Esophagus muscularis mucosa (tissue), 4 donors: ENCODE results near the gene SCYGR8. TPM values are rescaled to one million over a fixed set of nuclear protein-coding genes. Genes with fewer than 3 reads are reported as not detected.
"Not testable (repeated sequence)": the region's sequence is repeated elsewhere in the genome, so short reads cannot be mapped to it uniquely, and the experiment has no call there.

ENCODE experiments used
- DNase-seq: peaks from one replicate; pipeline ENCODE4 v3.0.0-alpha.2; 2017; ENCODE audit errors: extremely low spot score
- H3K27ac ChIP-seq, 4 donors: fragments of 200-600 bp; sonication (generic); replicated peaks in 1 of 4; 1 replicate in 3 of 4; 2 replicates in 1 of 4; pipeline ENCODE4 v1.5.1; 2016 to 2019; ENCODE audit warnings: mild to moderate bottlenecking in 1 of 4
- H3K27me3 ChIP-seq, 4 donors: fragments of 200-600 bp; sonication (generic); one replicate each; pipeline versions ENCODE4 v1.5.1 to v1.6.0; 2016 to 2019
- H3K36me3 ChIP-seq, 4 donors: fragments of 200-600 bp; sonication (generic); one replicate each; pipeline ENCODE4 v1.5.1; 2016 to 2019
- H3K4me1 ChIP-seq, 4 donors: fragments of 200-600 bp; sonication (generic); one replicate each; pipeline ENCODE4 v1.5.1; 2016 to 2019
- H3K4me3 ChIP-seq, 4 donors: fragments of 200-600 bp; sonication (generic); 1 replicate in 2 of 4; 2 replicates in 2 of 4; pipeline ENCODE4 v1.5.1; 2016 to 2019; ENCODE audit warnings: mild to moderate bottlenecking in 4 of 4, moderate library complexity in 1 of 4
- H3K9me3 ChIP-seq, 4 donors: fragments of 200-600 bp; sonication (generic); 1 replicate in 3 of 4; 2 replicates in 1 of 4; pipeline ENCODE4 v1.5.1; 2016 to 2019
- EP300 ChIP-seq: sonication (generic); formaldehyde crosslinking; IDR thresholded peaks from one replicate; pipeline ENCODE4 v1.6.1; 2017; ENCODE audit warnings: antibody characterized with exemption
- POLR2A ChIP-seq: fragments of 450-650 bp; IDR thresholded peaks from one replicate; pipeline ENCODE4 v1.6.1; 2017; ENCODE audit warnings: antibody characterized with exemption, moderate library complexity, mild to moderate bottlenecking, low read depth
- POLR2AphosphoS5 ChIP-seq, 2 donors: sonication (generic); formaldehyde crosslinking; IDR thresholded peaks; one replicate each; pipeline ENCODE4 v1.6.1; 2017; ENCODE audit warnings: antibody characterized with exemption in 2 of 2
- WGBS: methylation state at CpG from one replicate; pipeline ENCODE4 v1.1.5; 2018; 5-methylcytosine and 5-hydroxymethylcytosine counted together
- intact Hi-C: fragments of 100-400 bp; cut with DNase I; formaldehyde crosslinking; loops from one replicate; pipeline ENCODE4 v1.15.1; 2023
- total RNA-seq, 4 donors: library from RNA; depleted of rRNA; stranded (reverse); fragments of >200 nt; gene quantifications; one replicate each; pipeline versions ENCODE4 v1.1.0 to v1.2.1, GENCODE V29; 2016
- TF ChIP-seq, protein P1 (sequence below), 3 experiments: fragments of 200-600 bp in 2 of 3; fragments of 450-650 bp in 1 of 3; sonication (generic) in 2 of 3; IDR thresholded peaks; one replicate each; pipeline ENCODE4 v1.5.1; 2017 to 2019; ENCODE audit warnings: antibody characterized with exemption in 3 of 3, mild to moderate bottlenecking in 2 of 3, moderate library complexity in 1 of 3

Gene SCYGR8
- total RNA-seq, 4 donors from 2014 or later: not detected

DNA sequence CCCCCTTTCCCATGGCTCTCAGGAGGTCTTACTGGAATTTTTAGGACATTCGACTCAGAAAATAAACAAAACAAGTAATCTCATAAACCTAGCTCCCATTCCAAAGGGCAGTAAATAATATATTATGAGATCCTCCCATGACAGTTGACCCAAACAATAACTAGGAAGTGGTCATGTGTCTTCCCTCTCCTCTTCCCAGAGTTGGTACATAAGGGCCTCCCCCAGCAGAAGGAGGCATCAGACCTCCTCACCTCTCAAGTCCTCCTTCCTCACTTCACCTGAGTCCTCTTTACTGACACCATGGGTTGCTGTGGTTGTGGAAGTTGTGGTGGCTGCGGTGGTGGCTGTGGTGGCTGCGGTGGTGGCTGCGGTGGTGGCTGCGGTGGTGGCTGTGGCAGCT, 17.7 kb upstream of the SCYGR8 start, which contains the start of gene SCYGR7:
Gene SCYGR7 (plus strand): TSS at position 301 of the 400 bp plus-strand sequence. CDS start 0 bp downstream, at position 301.
- no peak for TF ChIP-seq POLR2AphosphoS5 (IDR thresholded peaks at IDR 0.05)
- TF ChIP-seq, protein P1, sequence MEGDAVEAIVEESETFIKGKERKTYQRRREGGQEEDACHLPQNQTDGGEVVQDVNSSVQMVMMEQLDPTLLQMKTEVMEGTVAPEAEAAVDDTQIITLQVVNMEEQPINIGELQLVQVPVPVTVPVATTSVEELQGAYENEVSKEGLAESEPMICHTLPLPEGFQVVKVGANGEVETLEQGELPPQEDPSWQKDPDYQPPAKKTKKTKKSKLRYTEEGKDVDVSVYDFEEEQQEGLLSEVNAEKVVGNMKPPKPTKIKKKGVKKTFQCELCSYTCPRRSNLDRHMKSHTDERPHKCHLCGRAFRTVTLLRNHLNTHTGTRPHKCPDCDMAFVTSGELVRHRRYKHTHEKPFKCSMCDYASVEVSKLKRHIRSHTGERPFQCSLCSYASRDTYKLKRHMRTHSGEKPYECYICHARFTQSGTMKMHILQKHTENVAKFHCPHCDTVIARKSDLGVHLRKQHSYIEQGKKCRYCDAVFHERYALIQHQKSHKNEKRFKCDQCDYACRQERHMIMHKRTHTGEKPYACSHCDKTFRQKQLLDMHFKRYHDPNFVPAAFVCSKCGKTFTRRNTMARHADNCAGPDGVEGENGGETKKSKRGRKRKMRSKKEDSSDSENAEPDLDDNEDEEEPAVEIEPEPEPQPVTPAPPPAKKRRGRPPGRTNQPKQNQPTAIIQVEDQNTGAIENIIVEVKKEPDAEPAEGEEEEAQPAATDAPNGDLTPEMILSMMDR (IDR thresholded peaks at IDR 0.05): no peak
- no peak for TF ChIP-seq POLR2A
- no peak for TF ChIP-seq EP300
- WGBS: 68% methylated on average over 1 of the region's 5 CpGs
- no peak for DNase-seq
- no peaks in the 10 kb centered on the region for H3K36me3 ChIP-seq
- no peak within 1 kb of the TSS for H3K27ac ChIP-seq
- no peaks in the 10 kb centered on the region for H3K4me1 ChIP-seq
- no peak within 1 kb of the TSS for H3K4me3 ChIP-seq
- no peaks in the 10 kb centered on the region for H3K9me3 ChIP-seq
- intact Hi-C loops: no loop called here
- no peaks in the 10 kb centered on the region for H3K27me3 ChIP-seq

DNA sequence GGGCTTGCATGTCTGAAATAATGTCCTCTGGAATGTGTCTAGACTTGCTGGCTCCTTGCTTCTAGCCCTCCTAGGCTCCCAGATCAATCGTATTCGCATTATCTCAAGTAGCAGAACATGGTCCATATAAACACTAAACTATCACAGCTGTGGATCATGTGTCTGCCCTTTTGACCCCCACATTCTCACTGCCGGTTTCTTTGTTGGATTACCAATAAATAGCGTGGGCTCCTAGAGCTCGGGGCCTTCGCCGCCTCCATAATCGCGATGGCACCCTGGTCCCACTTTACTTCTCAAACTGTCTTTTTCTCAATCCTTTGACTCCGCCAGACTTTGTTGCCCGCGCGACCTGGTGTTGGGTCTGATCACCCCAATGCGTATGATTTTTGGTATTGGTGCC, 6.3 kb upstream of the SCYGR8 start:
- H3K4me1 ChIP-seq: no peaks in the 10 kb centered on the region
- H3K36me3 ChIP-seq: no peaks in the 10 kb centered on the region
- no peak overlapping the region for H3K4me3 ChIP-seq
- no peaks in the 10 kb centered on the region for H3K27me3 ChIP-seq
- intact Hi-C loops: no loop called here
- TF ChIP-seq, protein P1 (IDR thresholded peaks at IDR 0.05): no peak
- TF ChIP-seq POLR2A (no peak), EP300 (no peak), POLR2AphosphoS5 (IDR thresholded peaks at IDR 0.05) (no peak)
- no peak overlapping the region for H3K27ac ChIP-seq
- no peak for DNase-seq
- no peaks in the 10 kb centered on the region for H3K9me3 ChIP-seq
- WGBS: 69% methylated on average over 14 of the region's 14 CpGs

DNA sequence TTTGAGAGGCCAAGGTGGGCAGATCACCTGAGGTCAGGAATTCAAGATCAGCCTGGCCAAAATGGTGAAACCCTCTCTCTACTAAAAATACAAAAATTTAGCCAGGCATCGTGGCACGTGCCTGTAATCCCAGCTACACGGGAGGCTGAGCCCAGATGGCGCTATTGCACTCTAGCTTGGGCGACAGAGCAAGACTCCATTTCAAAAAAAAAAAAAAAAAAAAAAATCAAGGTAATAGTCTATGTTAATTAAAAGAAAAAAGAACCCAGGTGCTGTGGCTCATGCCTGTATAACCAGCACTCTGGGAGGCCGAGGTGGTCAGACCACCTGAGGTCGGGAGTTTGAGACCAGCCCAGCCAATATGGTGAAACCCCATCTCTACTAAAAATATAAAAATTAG, 5.0 kb upstream of the SCYGR8 start:
- H3K36me3 ChIP-seq, DNase-seq, H3K27me3 ChIP-seq, H3K4me3 ChIP-seq, H3K9me3 ChIP-seq, H3K4me1 ChIP-seq, H3K27ac ChIP-seq, intact Hi-C loops: not testable (repeated sequence)
- WGBS: 66% methylated on average over 7 of the region's 7 CpGs

DNA sequence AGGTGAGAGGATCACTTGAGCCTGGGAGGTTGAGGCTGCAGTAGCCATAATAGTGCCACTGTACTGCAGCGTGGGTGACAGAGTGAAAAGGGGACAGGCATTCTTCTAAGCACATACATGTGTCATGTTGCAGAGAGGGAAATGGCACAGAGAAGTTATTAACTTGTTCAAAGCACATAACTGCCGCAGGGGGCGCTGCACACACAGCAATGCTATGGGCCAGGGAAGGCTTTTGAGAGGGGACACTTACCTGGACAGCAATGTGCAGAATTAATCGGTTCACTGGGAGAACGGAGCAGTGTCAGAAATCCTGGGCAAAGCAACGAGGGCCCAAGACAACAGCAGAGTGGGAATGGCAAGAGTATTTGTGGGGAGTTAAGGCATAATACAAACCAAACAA, 2.4 kb downstream of the SCYGR8 start:
- Histone ChIP-seq H3K27me3 (no peaks in the 10 kb centered on the region), H3K9me3 (no peaks in the 10 kb centered on the region), H3K36me3 (no peaks in the 10 kb centered on the region), H3K27ac (no peak overlapping the region), H3K4me3 (no peak overlapping the region), H3K4me1 (no peaks in the 10 kb centered on the region)
- no peak for DNase-seq
- intact Hi-C loops: no loop called here
- 66% methylated on average over 6 of the region's 6 CpGs for WGBS
- TF ChIP-seq POLR2AphosphoS5 (IDR thresholded peaks at IDR 0.05): no peak
- TF ChIP-seq EP300: no peak
- TF ChIP-seq POLR2A: no peak
- TF ChIP-seq, protein P1 (IDR thresholded peaks at IDR 0.05): no peak

DNA sequence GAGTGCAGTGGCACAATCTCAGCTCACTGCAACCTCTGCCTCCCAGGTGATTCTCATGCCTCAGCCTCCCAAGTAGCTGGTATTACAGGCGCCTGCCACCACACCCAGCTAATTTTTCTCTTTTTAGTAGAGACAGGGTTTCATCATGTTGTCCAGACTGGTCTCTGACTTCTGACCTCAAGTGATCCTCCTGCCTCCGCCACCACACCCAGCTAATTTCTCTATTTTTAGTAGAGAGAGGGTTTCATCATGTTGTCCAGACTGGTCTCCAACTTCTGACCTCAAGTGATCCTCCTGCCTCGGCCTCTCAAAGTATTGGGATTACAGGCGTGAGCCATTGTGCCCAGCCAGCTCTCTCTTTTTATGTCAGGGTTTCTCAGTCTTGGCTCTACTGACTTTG, 10.6 kb downstream of the SCYGR8 start:
- H3K27me3 ChIP-seq, intact Hi-C loops, H3K4me1 ChIP-seq, H3K36me3 ChIP-seq, H3K9me3 ChIP-seq, DNase-seq, H3K27ac ChIP-seq, H3K4me3 ChIP-seq: not testable (repeated sequence)
- 65% methylated on average over 4 of the region's 4 CpGs for WGBS

DNA sequence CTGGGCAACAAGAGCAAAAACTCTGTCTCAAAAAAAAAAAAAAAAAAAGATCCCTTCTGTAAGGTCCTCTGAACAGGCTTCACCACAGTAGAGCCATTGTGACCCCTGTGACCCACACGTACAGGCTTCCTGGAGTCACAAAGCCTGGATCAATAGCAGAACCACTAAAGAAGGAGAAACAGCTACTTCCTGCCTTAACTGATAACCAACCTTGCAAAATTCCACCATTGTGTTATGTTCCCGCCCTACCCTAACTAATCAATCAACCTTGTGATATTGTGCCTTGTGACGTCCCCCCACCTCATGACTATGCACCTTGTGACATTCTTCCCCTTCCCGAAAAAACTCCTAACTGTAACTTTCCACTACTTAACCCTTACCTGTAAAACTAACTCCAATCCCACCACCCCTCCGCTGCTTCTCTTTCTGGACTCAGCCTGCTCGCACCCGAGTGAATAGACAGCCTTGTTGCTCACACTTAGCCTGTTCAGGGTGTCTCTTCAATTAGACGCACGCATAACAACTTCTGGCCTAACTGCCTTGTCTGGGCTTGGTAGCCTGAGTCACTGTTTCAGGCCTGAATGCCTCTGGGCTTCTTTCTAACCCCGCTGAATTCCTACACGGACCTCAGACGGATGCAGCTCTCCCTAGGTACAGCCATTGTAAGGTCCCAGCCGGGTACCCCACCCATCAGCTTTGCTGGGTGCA, 13.9 kb downstream of the SCYGR8 start:
- Histone ChIP-seq H3K4me3 (no peak overlapping the region), H3K4me1 (no peaks in the 10 kb centered on the region), H3K27ac (no peak overlapping the region), H3K9me3 (no peaks in the 10 kb centered on the region), H3K36me3 (no peaks in the 10 kb centered on the region), H3K27me3 (no peaks in the 10 kb centered on the region)
- 80% methylated on average over 13 of the region's 13 CpGs for WGBS
- no peak for DNase-seq
- intact Hi-C loops: no loop called here
- TF ChIP-seq EP300: no peak
- TF ChIP-seq, protein P1 (IDR thresholded peaks at IDR 0.05): no peak
- TF ChIP-seq POLR2A: no peak
- no peak for TF ChIP-seq POLR2AphosphoS5 (IDR thresholded peaks at IDR 0.05)
